H1 (cell line): ENCODE results near the gene NKAIN4. TPM values are rescaled to one million over a fixed set of nuclear protein-coding genes. Genes with fewer than 3 reads are reported as not detected.

Experiments used
- CTCF ChIA-PET: fragments of 300-600 bp; sonication (Branson Sonifier 250); formaldehyde crosslinking; loops from one replicate; lab custom pipeline; 2021; ENCODE audit not compliant: partially characterized antibody; lab: Charles Lee
- POLR2A ChIA-PET: fragments of 300-600 bp; sonication (Branson Sonifier 250); formaldehyde crosslinking; loops from one replicate; lab custom pipeline; 2021; ENCODE audit warnings: inconsistent platforms; ENCODE audit not compliant: partially characterized antibody; lab: Charles Lee
- DNase-seq, 2 experiments: peaks; one replicate each; pipeline versions ENCODE4 v3.0.0 to v3.0.0-alpha.2; 2010 to 2022; ENCODE audit warnings: low spot score in 2 of 2, low read depth in 1 of 2, mixed read lengths in 1 of 2
- FAIRE-seq: peaks from 2 replicates; lab custom pipeline; 2011; peaks lifted over from hg19 to GRCh38; lab: Jason Lieb, UNC
- H2AFZ ChIP-seq: 2 replicates; pipeline ENCODE4 v1.8.1; 2012; ENCODE audit warnings: low read length, inconsistent platforms
- H2AK5ac ChIP-seq: 2 replicates; pipeline ENCODE4 v1.6.1; 2013; ENCODE audit warnings: low read depth, low read length
- H2BK120ac ChIP-seq: replicated peaks from 2 replicates; pipeline ENCODE3; 2013; ENCODE audit warnings: low read depth, low read length, inconsistent platforms
- H2BK12ac ChIP-seq: 2 replicates; pipeline ENCODE4 v1.6.1; 2013; ENCODE audit warnings: low read depth, low read length
- H2BK15ac ChIP-seq: 2 replicates; pipeline ENCODE4 v1.6.1; 2013; ENCODE audit warnings: low read length
- H2BK20ac ChIP-seq: 2 replicates; pipeline ENCODE4 v1.6.1; 2013; ENCODE audit warnings: low read length
- H2BK5ac ChIP-seq: 2 replicates; pipeline ENCODE4 v1.6.1; 2013; ENCODE audit warnings: low read depth, low read length
- H3K14ac ChIP-seq: 2 replicates; pipeline ENCODE4 v1.6.1; 2013; ENCODE audit warnings: inconsistent platforms; ENCODE audit not compliant: insufficient read length
- H3K18ac ChIP-seq: 2 replicates; pipeline ENCODE4 v1.6.1; 2013; ENCODE audit warnings: low read length; ENCODE audit errors: extremely low read depth
- H3K23ac ChIP-seq: 2 replicates; pipeline ENCODE4 v1.6.1; 2013; ENCODE audit warnings: inconsistent platforms; ENCODE audit not compliant: insufficient read length
- H3K23me2 ChIP-seq: 2 replicates; pipeline ENCODE4 v1.6.1; 2013; ENCODE audit warnings: low read depth, low read length
- H3K27ac ChIP-seq: 2 replicates; pipeline ENCODE4 v1.6.1; 2011; ENCODE audit warnings: low read depth, low read length, inconsistent platforms
- H3K27me3 ChIP-seq, 4 experiments: replicated peaks in 1 of 4; 1 replicate in 1 of 4; 2 replicates in 3 of 4; pipeline versions ENCODE4 v1.6.1 to v1.8.1; 2011 to 2013; ENCODE audit warnings: low read length in 3 of 4, mild to moderate bottlenecking in 3 of 4, inconsistent platforms in 2 of 4, mixed read lengths in 2 of 4, moderate library complexity in 1 of 4; ENCODE audit not compliant: control insufficient read depth in 3 of 4, insufficient read depth in 3 of 4; ENCODE audit errors: extremely low read depth in 1 of 4
- H3K36me3 ChIP-seq, 4 experiments: 2 replicates each; pipeline versions ENCODE4 v1.6.1 to v1.8.1; 2011 to 2013; ENCODE audit warnings: mild to moderate bottlenecking in 4 of 4, low read length in 3 of 4, moderate library complexity in 2 of 4, control low read depth in 1 of 4, inconsistent platforms in 1 of 4; ENCODE audit not compliant: insufficient read depth in 4 of 4, control insufficient read depth in 2 of 4
- H3K4ac ChIP-seq: replicated peaks from 2 replicates; pipeline ENCODE3; 2013; ENCODE audit warnings: low read length, low read depth, mixed read lengths, inconsistent platforms; ENCODE audit not compliant: insufficient read length
- H3K4me1 ChIP-seq, 4 experiments: replicated peaks in 1 of 4; 1 replicate in 1 of 4; 2 replicates in 3 of 4; pipeline versions ENCODE4 v1.6.1 to v1.8.1; 2011 to 2013; ENCODE audit warnings: low read length in 3 of 4, inconsistent platforms in 2 of 4, mixed read lengths in 1 of 4; ENCODE audit not compliant: insufficient read depth in 4 of 4, control insufficient read depth in 3 of 4
- H3K4me2 ChIP-seq, 2 experiments: 2 replicates each; pipeline versions ENCODE4 v1.6.1 to v1.8.1; 2011 to 2013; ENCODE audit warnings: low read depth in 2 of 2, low read length in 2 of 2, control low read depth in 1 of 2, inconsistent platforms in 1 of 2, mild to moderate bottlenecking in 1 of 2; ENCODE audit not compliant: insufficient read depth in 1 of 2
- H3K4me3 ChIP-seq, 4 experiments: fragments of 200-600, 300-600 bp in 1 of 4; sonication (generic), shearing (Covaris generic), sonication (Bioruptor Twin) in 1 of 4; 2 replicates each; pipeline versions ENCODE4 v1.5.1 to v1.8.1; 2011 to 2016; ENCODE audit warnings: low read length in 4 of 4, low read depth in 3 of 4, control low read depth in 2 of 4, inconsistent platforms in 2 of 4, mild to moderate bottlenecking in 2 of 4, mixed read lengths in 1 of 4, moderate library complexity in 1 of 4; ENCODE audit not compliant: insufficient read depth in 2 of 4; ENCODE audit errors: extremely low read depth in 1 of 4
- H3K56ac ChIP-seq: replicated peaks from 2 replicates; pipeline ENCODE3; 2013; ENCODE audit warnings: low read depth, mild to moderate bottlenecking, mixed read lengths, low read length, inconsistent platforms; ENCODE audit not compliant: insufficient read length
- H3K79me1 ChIP-seq: 2 replicates; pipeline ENCODE4 v1.6.1; 2013; ENCODE audit warnings: low read depth, low read length, control low read depth
- H3K79me2 ChIP-seq, 2 experiments: 2 replicates each; pipeline versions ENCODE4 v1.6.1 to v1.8.1; 2012 to 2013; ENCODE audit warnings: low read length in 2 of 2, mild to moderate bottlenecking in 2 of 2, inconsistent platforms in 1 of 2; ENCODE audit not compliant: insufficient read depth in 2 of 2, control insufficient read depth in 1 of 2
- H3K9ac ChIP-seq, 4 experiments: replicated peaks in 1 of 4; 1 replicate in 1 of 4; 2 replicates in 3 of 4; pipeline versions ENCODE4 v1.6.1 to v1.8.1; 2011 to 2013; ENCODE audit warnings: low read depth in 3 of 4, low read length in 3 of 4, control low read depth in 2 of 4, mild to moderate bottlenecking in 2 of 4, moderate library complexity in 2 of 4, inconsistent platforms in 1 of 4; ENCODE audit errors: extremely low read depth in 1 of 4
- H3K9me3 ChIP-seq, 2 experiments: 2 replicates each; pipeline versions ENCODE4 v1.6.1 to v1.8.1; 2012 to 2013; ENCODE audit warnings: mild to moderate bottlenecking in 2 of 2, moderate library complexity in 2 of 2, control low read depth in 1 of 2, inconsistent platforms in 1 of 2, low read depth in 1 of 2, low read length in 1 of 2, mixed read lengths in 1 of 2; ENCODE audit not compliant: insufficient read depth in 2 of 2
- H4K20me1 ChIP-seq, 2 experiments: replicated peaks in 1 of 2; 2 replicates each; pipeline versions ENCODE3 to v1.8.1; 2011 to 2013; ENCODE audit warnings: inconsistent platforms in 2 of 2, low read length in 2 of 2, mild to moderate bottlenecking in 1 of 2; ENCODE audit not compliant: insufficient read depth in 2 of 2, control insufficient read depth in 1 of 2
- H4K5ac ChIP-seq: 2 replicates; pipeline ENCODE4 v1.6.1; 2013; ENCODE audit warnings: low read length, low read depth, mixed read lengths, inconsistent platforms; ENCODE audit not compliant: insufficient read length
- H4K8ac ChIP-seq: 2 replicates; pipeline ENCODE4 v1.8.0; 2013; ENCODE audit warnings: mild to moderate bottlenecking, moderate library complexity, low read length, inconsistent platforms; ENCODE audit not compliant: insufficient read depth; ENCODE audit errors: extremely low read depth
- H4K91ac ChIP-seq: replicated peaks from 2 replicates; pipeline ENCODE3; 2013; ENCODE audit warnings: low read length, mixed read lengths, inconsistent platforms; ENCODE audit not compliant: insufficient read length
- RFX5 ChIP-seq: IDR thresholded peaks from 2 replicates; pipeline ENCODE4 v1.6.1; 2011; ENCODE audit warnings: low read depth, low read length, improper control_type of control experiment, borderline replicate concordance
- TAF7 ChIP-seq: optimal IDR thresholded peaks from 2 replicates; pipeline ENCODE3; 2011; ENCODE audit warnings: low read depth, mild to moderate bottlenecking, inconsistent platforms, low read length, moderate library complexity, borderline replicate concordance
- WGBS, 2 experiments: shearing (Covaris generic) in 1 of 2; methylation state at CpG; one replicate each; pipeline versions ENCODE4 v1.1.6 to v1.1.7; 2013 to 2015; ENCODE audit warnings: low lambda C conversion rate in 2 of 2, mixed read lengths in 2 of 2, inconsistent platforms in 1 of 2, low coverage in 1 of 2, missing lambda C conversion rate in 1 of 2; ENCODE audit not compliant: insufficient replicate concordance in 2 of 2, insufficient coverage in 1 of 2, insufficient read length in 1 of 2; ENCODE audit errors: extremely low coverage in 1 of 2, missing lambda C conversion rate in 1 of 2; 5-methylcytosine and 5-hydroxymethylcytosine counted together
- polyA plus RNA-seq, 7 experiments: library from polyadenylated mRNA; depleted of rRNA in 3 of 7; stranded (reverse) in 5 of 7; unstranded in 2 of 7; fragments of >200 nt in 5 of 7; fragments of 200-250 nt in 2 of 7; gene quantifications; 1 replicate in 5 of 7; 2 replicates in 1 of 7; 4 replicates in 1 of 7; pipeline versions ENCODE4 v1.2.1 to v1.2.3, GENCODE V29; 2011 to 2013; ENCODE audit warnings: missing spikeins in 2 of 7, mixed read lengths in 2 of 7
- total RNA-seq: library from RNA; stranded (reverse); fragmentation: NEBNext Ultra II Directional; extraction: Animal tissue kit (Norgen Biotek cat#: 25700); gene quantifications from 2 replicates; pipeline ENCODE4 v1.2.1, GENCODE V29; 2021

The NKAIN4 gene
- total and polyA plus RNA-seq, 2 of the 8 experiments (the other 6 are each of a cell fraction or from before 2014, with no cell fraction given) = 6.9 to 17.0 TPM

DNA sequence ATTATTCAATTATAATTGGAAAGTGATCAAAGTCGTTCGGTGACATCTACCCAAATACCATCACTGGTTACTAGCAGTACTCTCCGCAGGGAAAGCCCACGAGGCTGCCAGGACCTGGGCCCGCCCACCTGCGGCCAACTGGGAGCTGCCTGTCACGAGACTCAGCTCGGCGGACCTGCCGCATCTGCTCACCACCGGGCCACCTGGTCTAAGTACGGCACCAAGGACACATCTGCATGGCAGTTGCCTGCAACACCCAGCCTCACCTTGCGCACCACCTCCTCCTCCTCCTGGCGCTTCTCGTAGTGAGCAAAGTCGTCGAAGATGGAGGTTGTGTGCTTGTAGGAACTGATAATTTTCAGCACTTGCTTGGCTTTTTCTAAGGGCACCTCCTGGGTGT, 52.2 kb downstream of the NKAIN4 start:
- Histone ChIP-seq H3K4me2 (no peak overlapping the region), H2AFZ (no peak overlapping the region), H3K4me1 (peaks cover 0 to under 1% (median 0%) of the 10 kb centered on the region in 4 experiments; a peak in 3 of 7 replicates), H3K14ac (no peak overlapping the region), H2BK5ac (no peak overlapping the region), H2BK12ac (no peak overlapping the region), H3K18ac (no peak overlapping the region), H4K8ac (no peak overlapping the region), H3K9me3 (no peaks in the 10 kb centered on the region), H2BK120ac (no peak overlapping the region), H3K79me1 (peaks cover 16% of the 10 kb centered on the region), H3K4me3 (no peak overlapping the region), H3K27ac (no peak overlapping the region), H2BK20ac (no peak overlapping the region), H3K36me3 (peaks cover 22 to 44% (median 38%) of the 10 kb centered on the region in 4 experiments), H4K20me1 (peaks cover 37 to 64% of the 10 kb centered on the region in 2 experiments), H4K5ac (no peak overlapping the region), H3K79me2 (peaks cover 23 to 96% of the 10 kb centered on the region in 2 experiments), H3K56ac (no peak overlapping the region), H4K91ac (no peak overlapping the region), H3K27me3 (no peaks in the 10 kb centered on the region), H2AK5ac (no peak overlapping the region), H3K4ac (no peak overlapping the region), H2BK15ac (no peak overlapping the region), H3K23ac (no peak overlapping the region), H3K9ac (no peak overlapping the region), H3K23me2 (no peaks in the 10 kb centered on the region)
- ChIA-PET POLR2A (interaction anchor here (1.0 kb wide), 1 partner anchor 13 kb away, joined by 6 read pairs; no protein-coding TSS in a partner anchor), CTCF (interaction anchor here (0.6 to 1.1 kb wide), 4 partner anchors 21 to 413 kb away, joined by 3 read pairs; no protein-coding TSS in a partner anchor)
- TF ChIP-seq TAF7 (no peak), RFX5 (no peak)
- DNase-seq (no peak), FAIRE-seq (no peak)
- WGBS, 2 experiments = 89% methylated on average over 11 of the region's 17 CpGs; no CpG with 5 or more reads in 1 of the 2 experiments
